ENCODE measurements around the gene ITGAE. TPM values are rescaled to one million over a fixed set of nuclear protein-coding genes. Genes with fewer than 3 reads are reported as not detected.
A peak's percentile ranks its signal among the peaks of the same experiment; 100 is the strongest.
"Not testable (repeated sequence)": the region's sequence is repeated elsewhere in the genome, so short reads cannot be mapped to it uniquely, and the experiment has no call there.

Gene ITGAE
- polyA plus RNA-seq, 5 donors = 34.4 to 44.2 (median 40.8) TPM

- DNase-seq = no peak
These were observed 4.7 kb downstream of the ITGAE start for GRCh38 chr17:3796110-3796821.

GRCh38 chr17:3795390-3796102 lies 5.4 kb downstream of the ITGAE start:
- DNase-seq = no peak

- DNase-seq = no peak
These were observed 6.2 kb downstream of the ITGAE start for GRCh38 chr17:3794557-3795389.

GRCh38 chr17:3794152-3794551 lies 6.8 kb downstream of the ITGAE start:
- DNase-seq = not testable (repeated sequence)

DNA sequence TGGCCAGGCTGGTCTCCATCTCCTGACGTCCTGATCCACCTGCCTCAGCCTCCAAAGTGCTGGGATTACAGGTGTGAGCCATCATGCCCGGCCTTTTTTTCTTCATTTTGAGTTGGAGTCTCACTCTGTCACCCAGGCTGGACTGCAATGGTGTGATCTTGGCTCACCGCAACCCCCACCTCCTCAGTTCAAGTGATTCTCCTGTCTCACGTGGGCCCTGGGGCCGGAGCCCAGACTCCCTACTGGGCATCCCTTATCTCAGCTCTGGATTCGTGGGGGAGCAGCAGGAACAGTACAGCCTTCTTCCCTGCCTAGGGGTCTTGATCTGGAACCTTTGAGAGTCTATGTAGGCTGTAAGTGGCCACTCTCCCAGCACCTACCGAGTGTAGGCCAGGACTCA lies 7.7 kb downstream of the ITGAE start:
- not testable (repeated sequence) for DNase-seq

GRCh38 chr17:3792481-3792880 lies 8.5 kb downstream of the ITGAE start:
- DNase-seq = peak; percentile 28 to 30

DNA sequence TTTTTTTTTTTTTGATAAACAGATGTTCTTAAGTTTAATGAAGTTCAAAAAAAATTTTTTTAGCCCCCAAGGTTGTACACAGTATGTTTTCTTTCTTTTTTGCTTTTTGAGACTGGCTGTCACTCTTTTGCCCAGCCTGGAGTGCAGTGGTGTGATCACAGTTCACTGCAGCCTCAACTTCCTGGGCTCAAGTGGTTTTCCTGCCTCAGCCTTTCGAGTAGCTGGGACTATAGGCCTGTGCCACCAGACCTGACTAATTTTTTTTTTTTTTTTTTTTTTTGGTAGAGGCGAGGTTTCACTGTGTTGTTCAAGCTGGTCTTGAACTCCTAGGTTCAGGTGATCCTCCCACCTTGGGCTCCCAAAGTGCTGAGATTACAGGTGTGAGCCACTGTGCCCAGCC lies 12.8 kb downstream of the ITGAE start:
- DNase-seq = no peak

DNA sequence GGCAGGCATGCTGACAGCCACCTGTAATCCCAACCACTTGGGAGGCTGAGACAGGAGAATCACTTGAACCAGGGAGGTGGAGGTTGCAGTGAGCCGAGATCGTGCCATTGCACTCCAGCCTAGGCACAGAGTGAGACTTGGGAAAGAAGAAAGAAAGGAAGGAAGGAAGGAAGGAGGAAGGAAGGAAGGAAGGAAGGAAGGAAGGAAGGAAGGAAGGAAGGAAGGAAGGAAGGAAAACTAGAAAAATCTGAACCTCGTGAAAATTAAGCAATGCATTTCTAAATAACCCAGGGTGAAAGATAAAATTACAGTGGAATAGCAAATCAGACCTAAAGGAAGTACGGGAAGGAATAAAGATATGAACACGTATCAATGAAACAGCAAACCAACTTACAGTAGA lies 15.7 kb downstream of the ITGAE start:
- not testable (repeated sequence) for DNase-seq

GRCh38 chr17:3782751-3783150 lies 18.2 kb downstream of the ITGAE start:
- DNase-seq = no peak

DNA sequence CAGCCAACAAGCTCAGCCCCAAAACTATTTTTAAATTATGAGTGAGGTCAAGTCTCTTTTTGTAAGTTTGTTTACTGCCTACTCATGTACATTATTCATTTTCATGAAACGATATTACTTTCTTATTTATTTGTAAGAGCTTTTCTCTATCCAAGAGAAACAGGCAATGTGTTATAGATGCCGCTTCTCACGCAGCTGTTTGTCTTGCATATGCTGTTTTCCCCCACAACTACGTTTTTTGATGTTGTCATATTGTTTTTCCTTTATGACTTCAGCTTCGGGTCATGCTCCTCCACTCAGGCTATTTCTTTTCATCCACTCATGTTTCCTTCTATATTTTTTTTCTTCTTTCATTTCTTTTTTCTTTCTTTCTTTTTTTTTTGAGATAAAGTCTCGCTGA lies 20.0 kb downstream of the ITGAE start:
- no peak for DNase-seq

- DNase-seq = no peak
These were observed 23.4 kb downstream of the ITGAE start for GRCh38 chr17:3777366-3778120.

GRCh38 chr17:3773966-3774365 lies 27.0 kb downstream of the ITGAE start:
- DNase-seq = no peak

DNA sequence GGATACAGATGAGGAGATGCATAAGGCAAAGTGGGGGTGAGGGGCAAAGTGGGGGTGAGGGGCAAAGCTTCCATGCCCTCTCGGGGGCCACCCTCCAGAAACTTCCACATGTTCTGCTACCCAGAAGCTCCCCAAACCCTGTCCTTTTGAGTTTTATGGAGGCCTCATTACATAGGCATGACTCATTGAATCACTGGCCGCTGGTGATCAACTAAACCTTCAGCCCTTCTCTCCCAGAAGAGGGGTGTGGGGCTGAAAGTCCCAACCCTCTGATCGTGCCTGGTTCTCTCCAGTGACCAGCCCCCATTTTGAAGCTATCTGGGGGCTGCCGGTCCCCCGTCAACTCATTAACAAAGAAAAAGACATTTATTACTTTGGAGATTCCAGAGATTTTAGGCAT lies 27.5 kb downstream of the ITGAE start:
- no peak for DNase-seq

GRCh38 chr17:3772764-3773163 lies 28.2 kb downstream of the ITGAE start:
- DNase-seq = no peak

GRCh38 chr17:3771140-3771539 lies 29.8 kb downstream of the ITGAE start:
- no peak for DNase-seq

DNA sequence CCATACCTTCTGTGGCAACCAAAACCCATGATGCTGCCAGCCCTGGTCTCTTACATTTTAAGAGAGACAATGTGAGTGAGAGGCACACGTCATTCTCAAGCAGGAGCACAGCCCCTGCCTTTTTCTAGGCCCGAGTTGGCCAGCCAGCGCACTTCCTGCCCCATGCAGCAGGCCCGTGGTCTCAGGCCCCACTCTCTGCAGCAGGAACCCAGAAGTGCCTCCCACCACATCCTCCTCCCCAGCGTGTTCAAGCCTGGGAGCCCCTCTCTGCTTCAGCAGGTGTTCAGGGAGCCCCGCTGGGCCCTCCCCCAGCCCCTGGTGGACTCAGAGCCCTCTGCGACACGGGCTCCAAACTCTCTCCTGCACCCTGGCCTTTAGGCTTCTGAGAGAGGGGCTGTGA lies 30.5 kb downstream of the ITGAE start:
- DNase-seq = no peak

GRCh38 chr17:3768769-3769168 lies 32.2 kb downstream of the ITGAE start:
- no peak for DNase-seq

- no peak for DNase-seq
These were observed 32.6 kb downstream of the ITGAE start for GRCh38 chr17:3768341-3768740.

GRCh38 chr17:3766779-3767178 lies 34.2 kb downstream of the ITGAE start:
- DNase-seq = no peak

- no peak for DNase-seq
These were observed 35.0 kb downstream of the ITGAE start for GRCh38 chr17:3765981-3766380.

DNA sequence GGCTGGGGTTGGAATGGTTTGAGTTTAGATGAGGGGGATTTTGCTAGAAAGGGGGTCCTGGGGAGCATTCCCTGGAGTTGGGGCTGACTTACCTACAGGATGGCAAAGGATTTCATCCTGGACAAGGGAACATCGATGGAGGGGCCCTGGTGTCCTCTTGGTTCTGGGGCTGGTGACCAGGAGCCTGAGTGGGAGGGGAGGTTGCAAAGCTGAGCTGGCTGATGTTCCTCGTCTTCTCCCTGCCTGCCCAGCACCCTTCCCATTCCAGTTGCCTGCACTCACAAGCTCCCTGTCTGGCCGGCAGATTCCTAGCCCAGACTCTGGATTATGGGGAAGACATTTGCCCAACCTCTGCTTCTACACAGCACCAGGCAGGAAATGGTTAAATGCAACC lies 37.2 kb downstream of the ITGAE start:
- DNase-seq = no peak

Data from right lung (tissue), 5 donors.